ENCODE data around the gene PRKCE. TPM values are rescaled to one million over a fixed set of nuclear protein-coding genes. Genes with fewer than 3 reads are reported as not detected.

PRKCE gene
- total RNA-seq, 1 donor from 2014 or later, result 11.7 TPM

- Mint-ChIP-seq H3K27ac (no peak overlapping the region), H3K9me3 (no peaks in the 10 kb centered on the region), H3K4me1 (ENCODE audit: low read depth) (peaks cover 6% of the 10 kb centered on the region), H3K36me3 (ENCODE audit: low read depth) (no peaks in the 10 kb centered on the region), H3K4me3 (no peak overlapping the region), H3K27me3 (ENCODE audit: insufficient read depth) (no peaks in the 10 kb centered on the region)
- no peak for DNase-seq (ENCODE audit: low spot score)
- intact Hi-C loops (cut with micrococcal nuclease), result no loop called here
Observed at GRCh38 chr2:45696708-45697107, 45.2 kb downstream of the PRKCE start.

GRCh38 chr2:45697190-45697589 is 45.7 kb downstream of the PRKCE start:
- no peaks in the 10 kb centered on the region for H3K36me3 Mint-ChIP-seq (ENCODE audit: low read depth)
- H3K4me3 Mint-ChIP-seq, result no peak overlapping the region
- H3K4me1 Mint-ChIP-seq (ENCODE audit: low read depth), result peaks cover 6% of the 10 kb centered on the region
- no peaks in the 10 kb centered on the region for H3K9me3 Mint-ChIP-seq
- H3K27ac Mint-ChIP-seq, result no peak overlapping the region
- H3K27me3 Mint-ChIP-seq (ENCODE audit: insufficient read depth), result no peaks in the 10 kb centered on the region
- DNase-seq (ENCODE audit: low spot score), result no peak
- intact Hi-C loops (cut with micrococcal nuclease), result no loop called here

GRCh38 chr2:45698554-45698953 is 47.1 kb downstream of the PRKCE start:
- Mint-ChIP-seq H3K9me3 (no peaks in the 10 kb centered on the region), H3K4me3 (no peak overlapping the region), H3K27ac (no peak overlapping the region), H3K4me1 (ENCODE audit: low read depth) (peaks cover 6% of the 10 kb centered on the region), H3K36me3 (ENCODE audit: low read depth) (no peaks in the 10 kb centered on the region), H3K27me3 (ENCODE audit: insufficient read depth) (no peaks in the 10 kb centered on the region)
- no peak for DNase-seq (ENCODE audit: low spot score)
- intact Hi-C loops (cut with micrococcal nuclease), result no loop called here

- no peaks in the 10 kb centered on the region for H3K9me3 Mint-ChIP-seq
- H3K36me3 Mint-ChIP-seq (ENCODE audit: low read depth), result no peaks in the 10 kb centered on the region
- intact Hi-C loops (cut with micrococcal nuclease), result no loop called here
- no peaks in the 10 kb centered on the region for H3K27me3 Mint-ChIP-seq (ENCODE audit: insufficient read depth)
- H3K4me1 Mint-ChIP-seq (ENCODE audit: low read depth), result peaks cover 6% of the 10 kb centered on the region
- DNase-seq (ENCODE audit: low spot score), result no peak
- H3K27ac Mint-ChIP-seq, result no peak overlapping the region
- no peak overlapping the region for H3K4me3 Mint-ChIP-seq
Observed at GRCh38 chr2:45699032-45699658, 47.7 kb downstream of the PRKCE start.

- intact Hi-C loops (cut with micrococcal nuclease), result no loop called here
- Mint-ChIP-seq H3K4me1 (ENCODE audit: low read depth) (peaks cover 6% of the 10 kb centered on the region), H3K36me3 (ENCODE audit: low read depth) (no peaks in the 10 kb centered on the region), H3K4me3 (no peak overlapping the region), H3K9me3 (no peaks in the 10 kb centered on the region), H3K27ac (no peak overlapping the region), H3K27me3 (ENCODE audit: insufficient read depth) (no peaks in the 10 kb centered on the region)
- DNase-seq (ENCODE audit: low spot score), result no peak
Observed at GRCh38 chr2:45700407-45701013, 49.0 kb downstream of the PRKCE start.

- DNase-seq (ENCODE audit: low spot score), result no peak
- no peak overlapping the region for H3K27ac Mint-ChIP-seq
- intact Hi-C loops (cut with micrococcal nuclease), result no loop called here
- H3K9me3 Mint-ChIP-seq, result no peaks in the 10 kb centered on the region
- H3K4me3 Mint-ChIP-seq, result no peak overlapping the region
- no peaks in the 10 kb centered on the region for H3K4me1 Mint-ChIP-seq (ENCODE audit: low read depth)
- H3K27me3 Mint-ChIP-seq (ENCODE audit: insufficient read depth), result no peaks in the 10 kb centered on the region
- no peaks in the 10 kb centered on the region for H3K36me3 Mint-ChIP-seq (ENCODE audit: low read depth)
Observed at GRCh38 chr2:45705233-45705632, 53.8 kb downstream of the PRKCE start.

GRCh38 chr2:45706033-45706432 is 54.6 kb downstream of the PRKCE start:
- no peaks in the 10 kb centered on the region for H3K4me1 Mint-ChIP-seq (ENCODE audit: low read depth)
- intact Hi-C loops (cut with micrococcal nuclease), result no loop called here
- no peaks in the 10 kb centered on the region for H3K36me3 Mint-ChIP-seq (ENCODE audit: low read depth)
- H3K27ac Mint-ChIP-seq, result no peak overlapping the region
- no peak for DNase-seq (ENCODE audit: low spot score)
- no peaks in the 10 kb centered on the region for H3K27me3 Mint-ChIP-seq (ENCODE audit: insufficient read depth)
- H3K4me3 Mint-ChIP-seq, result no peak overlapping the region
- H3K9me3 Mint-ChIP-seq, result no peaks in the 10 kb centered on the region

GRCh38 chr2:45707006-45707405 is 55.5 kb downstream of the PRKCE start:
- no peak overlapping the region for H3K27ac Mint-ChIP-seq
- no peaks in the 10 kb centered on the region for H3K4me1 Mint-ChIP-seq (ENCODE audit: low read depth)
- intact Hi-C loops (cut with micrococcal nuclease), result no loop called here
- no peaks in the 10 kb centered on the region for H3K27me3 Mint-ChIP-seq (ENCODE audit: insufficient read depth)
- H3K9me3 Mint-ChIP-seq, result no peaks in the 10 kb centered on the region
- no peak overlapping the region for H3K4me3 Mint-ChIP-seq
- no peak for DNase-seq (ENCODE audit: low spot score)
- no peaks in the 10 kb centered on the region for H3K36me3 Mint-ChIP-seq (ENCODE audit: low read depth)

GRCh38 chr2:45707661-45708060 is 56.2 kb downstream of the PRKCE start:
- Mint-ChIP-seq H3K27ac (no peak overlapping the region), H3K4me1 (ENCODE audit: low read depth) (no peaks in the 10 kb centered on the region), H3K4me3 (no peak overlapping the region), H3K36me3 (ENCODE audit: low read depth) (no peaks in the 10 kb centered on the region), H3K27me3 (ENCODE audit: insufficient read depth) (no peaks in the 10 kb centered on the region), H3K9me3 (no peaks in the 10 kb centered on the region)
- intact Hi-C loops (cut with micrococcal nuclease), result no loop called here
- DNase-seq (ENCODE audit: low spot score), result no peak

GRCh38 chr2:45708501-45708900 is 57.0 kb downstream of the PRKCE start:
- Mint-ChIP-seq H3K36me3 (ENCODE audit: low read depth) (no peaks in the 10 kb centered on the region), H3K27me3 (ENCODE audit: insufficient read depth) (no peaks in the 10 kb centered on the region), H3K27ac (no peak overlapping the region), H3K4me3 (no peak overlapping the region), H3K9me3 (no peaks in the 10 kb centered on the region), H3K4me1 (ENCODE audit: low read depth) (no peaks in the 10 kb centered on the region)
- intact Hi-C loops (cut with micrococcal nuclease), result no loop called here
- no peak for DNase-seq (ENCODE audit: low spot score)

- Mint-ChIP-seq H3K9me3 (no peaks in the 10 kb centered on the region), H3K27me3 (ENCODE audit: insufficient read depth) (no peaks in the 10 kb centered on the region), H3K36me3 (ENCODE audit: low read depth) (no peaks in the 10 kb centered on the region), H3K4me3 (no peak overlapping the region), H3K27ac (no peak overlapping the region), H3K4me1 (ENCODE audit: low read depth) (no peaks in the 10 kb centered on the region)
- intact Hi-C loops (cut with micrococcal nuclease), result no loop called here
- no peak for DNase-seq (ENCODE audit: low spot score)
Observed at GRCh38 chr2:45709137-45709536, 57.7 kb downstream of the PRKCE start.

GRCh38 chr2:45710468-45710867 is 59.0 kb downstream of the PRKCE start:
- no peaks in the 10 kb centered on the region for H3K9me3 Mint-ChIP-seq
- no peak for DNase-seq (ENCODE audit: low spot score)
- no peak overlapping the region for H3K4me3 Mint-ChIP-seq
- H3K27me3 Mint-ChIP-seq (ENCODE audit: insufficient read depth), result no peaks in the 10 kb centered on the region
- intact Hi-C loops (cut with micrococcal nuclease), result no loop called here
- H3K36me3 Mint-ChIP-seq (ENCODE audit: low read depth), result no peaks in the 10 kb centered on the region
- no peaks in the 10 kb centered on the region for H3K4me1 Mint-ChIP-seq (ENCODE audit: low read depth)
- no peak overlapping the region for H3K27ac Mint-ChIP-seq

- H3K27ac Mint-ChIP-seq, result no peak overlapping the region
- DNase-seq (ENCODE audit: low spot score), result no peak
- H3K27me3 Mint-ChIP-seq (ENCODE audit: insufficient read depth), result no peaks in the 10 kb centered on the region
- H3K4me3 Mint-ChIP-seq, result no peak overlapping the region
- H3K4me1 Mint-ChIP-seq (ENCODE audit: low read depth), result no peaks in the 10 kb centered on the region
- no peaks in the 10 kb centered on the region for H3K36me3 Mint-ChIP-seq (ENCODE audit: low read depth)
- no peaks in the 10 kb centered on the region for H3K9me3 Mint-ChIP-seq
- intact Hi-C loops (cut with micrococcal nuclease), result no loop called here
Observed at GRCh38 chr2:45711224-45711623, 59.7 kb downstream of the PRKCE start.

GRCh38 chr2:45712570-45712969 is 61.1 kb downstream of the PRKCE start:
- Mint-ChIP-seq H3K4me3 (no peak overlapping the region), H3K27me3 (ENCODE audit: insufficient read depth) (no peaks in the 10 kb centered on the region), H3K9me3 (no peaks in the 10 kb centered on the region), H3K27ac (no peak overlapping the region), H3K36me3 (ENCODE audit: low read depth) (no peaks in the 10 kb centered on the region), H3K4me1 (ENCODE audit: low read depth) (no peaks in the 10 kb centered on the region)
- DNase-seq (ENCODE audit: low spot score), result no peak
- intact Hi-C loops (cut with micrococcal nuclease), result no loop called here

All from activated T-helper 1 cell treated with anti-CD3 and anti-CD28 coated beads, Interleukin-12 subunit alpha, Interleukin-12 subunit beta, Interleukin-2, Interleukin-4 antibody, amounts not matched to agents 30 ng/mL and 10 ng/mL and 1 ng/mL, durations not matched to agents 14 hours and 24 hours and 36 hours (primary cell).